ENCODE results near the gene KDELR3. TPM values are rescaled to one million over a fixed set of nuclear protein-coding genes. Genes with fewer than 3 reads are reported as not detected.
A peak's percentile ranks its signal among the peaks of the same experiment; 100 is the strongest.

The KDELR3 gene
- total RNA-seq, 1 experiment from 2014 or later: 40.0 TPM

GRCh38 chr22:38481871-38482332, 14.0 kb downstream of the KDELR3 start:
- DNase-seq (ENCODE audit: low read depth): no peak

- DNase-seq (ENCODE audit: low read depth): no peak
Observed at GRCh38 chr22:38482662-38483308, 14.9 kb downstream of the KDELR3 start.

GRCh38 chr22:38484244-38484643, 16.3 kb downstream of the KDELR3 start:
- DNase-seq (ENCODE audit: low read depth): no peak

- no peak for DNase-seq (ENCODE audit: low read depth)
Observed at GRCh38 chr22:38485783-38486182, 17.9 kb downstream of the KDELR3 start.

- no peak for DNase-seq (ENCODE audit: low read depth)
Observed at GRCh38 chr22:38487946-38488345, 20.1 kb downstream of the KDELR3 start.

GRCh38 chr22:38489142-38489541, 21.2 kb downstream of the KDELR3 start:
- DNase-seq (ENCODE audit: low read depth): no peak

GRCh38 chr22:38489561-38490145, 21.8 kb downstream of the KDELR3 start:
- no peak for DNase-seq (ENCODE audit: low read depth)

- no peak for DNase-seq (ENCODE audit: low read depth)
Observed at GRCh38 chr22:38490475-38490874, 22.6 kb downstream of the KDELR3 start.

- peak; percentile 54 for DNase-seq (ENCODE audit: low read depth)
Observed at GRCh38 chr22:38490915-38491314, 23.0 kb downstream of the KDELR3 start.

- DNase-seq (ENCODE audit: low read depth): no peak
Observed at GRCh38 chr22:38491707-38492348, 23.9 kb downstream of the KDELR3 start.

GRCh38 chr22:38494498-38494897, 26.6 kb downstream of the KDELR3 start:
- DNase-seq (ENCODE audit: low read depth): no peak

GRCh38 chr22:38494939-38495338, 27.0 kb downstream of the KDELR3 start:
- DNase-seq (ENCODE audit: low read depth): no peak

- no peak for DNase-seq (ENCODE audit: low read depth)
Observed at GRCh38 chr22:38497869-38498268, 30.0 kb downstream of the KDELR3 start.

GRCh38 chr22:38501797-38502672, 34.1 kb downstream of the KDELR3 start:
- DNase-seq (ENCODE audit: low read depth): no peak

GRCh38 chr22:38503021-38503420, 35.1 kb downstream of the KDELR3 start:
- no peak for DNase-seq (ENCODE audit: low read depth)

- DNase-seq (ENCODE audit: low read depth): peak; percentile 58
Observed at GRCh38 chr22:38504731-38505540, 37.0 kb downstream of the KDELR3 start.

- DNase-seq (ENCODE audit: low read depth): peak; percentile 53
Observed at GRCh38 chr22:38505541-38506117, 37.7 kb downstream of the KDELR3 start.

- peak; percentile 95 for DNase-seq (ENCODE audit: low read depth)
Observed at GRCh38 chr22:38506118-38506962, 38.4 kb downstream of the KDELR3 start, which contains the start of gene DDX17. DDX17 (minus strand) TSS chr22:38506311.

GRCh38 chr22:38510416-38510970, 42.6 kb downstream of the KDELR3 start:
- DNase-seq (ENCODE audit: low read depth): no peak

Measured in LHCN-M2 (cell line).